ENCODE results near the gene IL6R. TPM values are rescaled to one million over a fixed set of nuclear protein-coding genes. Genes with fewer than 3 reads are reported as not detected.
A peak's percentile ranks its signal among the peaks of the same experiment; 100 is the strongest.
"Not testable (repeated sequence)": the region's sequence is repeated elsewhere in the genome, so short reads cannot be mapped to it uniquely, and the experiment has no call there.

Gene IL6R
- polyA plus RNA-seq (ENCODE audit: insufficient read length in 12 of 12) = 1 to 10 TPM in 11 of 12 donors, not detected in 1; 2.8 to 9.8 (median 4.6) TPM
- long read RNA-seq, donor 1, full-length matches to known transcripts = 1 of 1 reads
- long read RNA-seq, donor 1, partial matches to known transcripts = 0 of 1 reads
- long read RNA-seq, donor 1, other reads (novel, unspliced or antisense) = 0 of 1 reads
- long read RNA-seq, donor 2, full-length matches to known transcripts = 3 of 3 reads
- long read RNA-seq, donor 2, partial matches to known transcripts = 0 of 3 reads
- long read RNA-seq, donor 2, other reads (novel, unspliced or antisense) = 0 of 3 reads
- long read RNA-seq, donor 3, partial matches to known transcripts = 0 of 1 reads
- long read RNA-seq, donor 3, other reads (novel, unspliced or antisense) = 0 of 1 reads
- long read RNA-seq, donor 4 = 0 reads
- long read RNA-seq, donor 5, partial matches to known transcripts = 0 of 1 reads
- long read RNA-seq, donor 5, other reads (novel, unspliced or antisense) = 0 of 1 reads
- long read RNA-seq, donor 6, full-length matches to known transcripts = 1 of 1 reads
- long read RNA-seq, donor 6, partial matches to known transcripts = 0 of 1 reads
- long read RNA-seq, donor 6, other reads (novel, unspliced or antisense) = 0 of 1 reads
- long read RNA-seq, donor 7, full-length matches to known transcripts = 1 of 1 reads
- long read RNA-seq, donor 7, partial matches to known transcripts = 0 of 1 reads
- long read RNA-seq, donor 7, other reads (novel, unspliced or antisense) = 0 of 1 reads
- long read RNA-seq, donor 8, full-length matches to known transcripts = 4 of 4 reads
- long read RNA-seq, donor 8, partial matches to known transcripts = 0 of 4 reads
- long read RNA-seq, donor 8, other reads (novel, unspliced or antisense) = 0 of 4 reads
- long read RNA-seq, donor 9 = 0 reads
- long read RNA-seq, donor 10, full-length matches to known transcripts = 2 of 2 reads
- long read RNA-seq, donor 10, partial matches to known transcripts = 0 of 2 reads
- long read RNA-seq, donor 10, other reads (novel, unspliced or antisense) = 0 of 2 reads
- long read RNA-seq, donor 11 = 0 reads

DNA sequence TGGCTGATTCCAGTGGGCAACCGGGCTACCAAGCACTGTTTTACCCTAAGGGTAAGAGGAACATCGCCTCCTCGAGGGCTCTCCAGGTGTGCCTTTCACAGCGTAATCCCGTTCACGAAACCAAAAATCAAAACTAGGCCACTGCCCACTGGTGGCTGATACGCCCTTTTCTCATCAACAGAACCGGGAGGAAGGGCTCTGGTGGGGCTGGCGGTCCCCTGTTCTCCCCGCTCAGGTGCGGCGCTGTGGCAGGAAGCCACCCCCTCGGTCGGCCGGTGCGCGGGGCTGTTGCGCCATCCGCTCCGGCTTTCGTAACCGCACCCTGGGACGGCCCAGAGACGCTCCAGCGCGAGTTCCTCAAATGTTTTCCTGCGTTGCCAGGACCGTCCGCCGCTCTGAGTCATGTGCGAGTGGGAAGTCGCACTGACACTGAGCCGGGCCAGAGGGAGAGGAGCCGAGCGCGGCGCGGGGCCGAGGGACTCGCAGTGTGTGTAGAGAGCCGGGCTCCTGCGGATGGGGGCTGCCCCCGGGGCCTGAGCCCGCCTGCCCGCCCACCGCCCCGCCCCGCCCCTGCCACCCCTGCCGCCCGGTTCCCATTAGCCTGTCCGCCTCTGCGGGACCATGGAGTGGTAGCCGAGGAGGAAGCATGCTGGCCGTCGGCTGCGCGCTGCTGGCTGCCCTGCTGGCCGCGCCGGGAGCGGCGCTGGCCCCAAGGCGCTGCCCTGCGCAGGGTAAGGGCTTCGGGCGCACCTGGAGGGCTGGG, at the start of gene IL6R:
Gene IL6R (plus strand): TSS at position 360 of the 763 bp plus-strand sequence. CDS start 287 bp downstream, at position 647.
- peak; percentile 85 for DNase-seq

GRCh38 chr1:154358519-154358918, 46.6 kb upstream of the IL6R start:
- no peak for DNase-seq

DNA sequence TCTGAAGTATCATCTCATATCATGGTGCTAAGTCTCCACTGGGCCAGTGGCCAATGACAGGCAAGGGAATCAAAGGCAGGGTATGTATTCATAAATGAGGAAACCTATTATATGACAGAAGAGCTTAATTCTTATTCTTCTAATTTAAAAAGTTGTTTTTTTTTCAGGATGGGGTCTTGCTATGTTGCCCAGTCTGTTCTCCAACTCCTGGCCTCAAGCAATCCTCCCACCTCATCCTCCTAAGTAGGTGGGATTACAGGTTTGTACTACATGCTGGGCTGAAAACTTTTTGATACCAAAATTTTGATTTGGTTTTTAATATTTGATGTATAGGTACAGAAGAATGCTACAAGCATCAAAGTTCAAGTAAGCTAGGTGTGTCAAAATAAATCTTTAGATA, 44.9 kb upstream of the IL6R start:
- DNase-seq = no peak

- DNase-seq = not testable (repeated sequence)
Measured at GRCh38 chr1:154360881-154361280, 44.3 kb upstream of the IL6R start.

DNA sequence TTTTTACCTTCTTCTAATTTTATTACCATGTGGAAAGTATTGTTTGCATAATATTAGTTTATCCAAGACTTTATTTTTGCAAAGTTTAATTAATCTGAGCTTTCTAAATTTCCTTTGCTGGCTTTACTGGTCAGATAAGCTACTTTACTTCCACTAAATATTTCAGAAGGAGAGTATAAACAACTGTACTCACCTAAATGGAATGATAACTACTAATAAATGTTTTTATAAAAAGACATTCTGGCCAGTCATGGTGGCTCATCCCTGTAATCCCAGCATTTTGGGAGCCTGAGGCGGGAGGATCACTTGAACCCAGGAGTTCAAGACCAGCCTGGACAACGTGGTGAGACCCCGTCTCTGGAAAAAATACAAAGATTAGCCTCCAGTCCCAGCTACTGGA, 43.8 kb upstream of the IL6R start:
- no peak for DNase-seq

- no peak for DNase-seq
Measured at GRCh38 chr1:154371436-154371835, 33.7 kb upstream of the IL6R start.

GRCh38 chr1:154373777-154374357, 31.3 kb upstream of the IL6R start:
- not testable (repeated sequence) for DNase-seq

DNA sequence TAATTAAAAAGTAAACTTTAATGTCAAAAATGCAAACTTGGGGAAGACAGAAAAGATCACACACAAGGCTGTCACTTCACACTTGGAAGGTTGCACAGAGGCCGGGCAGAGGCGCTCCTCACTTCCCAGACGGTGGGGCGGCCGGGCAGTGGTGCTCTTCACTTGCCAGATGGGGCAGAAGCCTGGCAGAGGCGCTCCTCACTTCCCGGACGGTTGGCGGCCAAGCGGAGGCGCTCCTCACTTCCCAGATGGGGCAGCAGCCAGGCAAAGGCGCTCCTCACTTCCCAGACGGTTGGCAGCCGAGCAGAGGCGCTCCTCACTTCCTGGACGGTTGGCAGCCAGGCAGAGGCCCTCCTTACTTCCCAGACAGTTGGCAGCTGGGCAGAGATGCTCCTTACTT, 25.8 kb upstream of the IL6R start:
- no peak for DNase-seq

GRCh38 chr1:154384650-154385489, 20.3 kb upstream of the IL6R start:
- DNase-seq = no peak

DNA sequence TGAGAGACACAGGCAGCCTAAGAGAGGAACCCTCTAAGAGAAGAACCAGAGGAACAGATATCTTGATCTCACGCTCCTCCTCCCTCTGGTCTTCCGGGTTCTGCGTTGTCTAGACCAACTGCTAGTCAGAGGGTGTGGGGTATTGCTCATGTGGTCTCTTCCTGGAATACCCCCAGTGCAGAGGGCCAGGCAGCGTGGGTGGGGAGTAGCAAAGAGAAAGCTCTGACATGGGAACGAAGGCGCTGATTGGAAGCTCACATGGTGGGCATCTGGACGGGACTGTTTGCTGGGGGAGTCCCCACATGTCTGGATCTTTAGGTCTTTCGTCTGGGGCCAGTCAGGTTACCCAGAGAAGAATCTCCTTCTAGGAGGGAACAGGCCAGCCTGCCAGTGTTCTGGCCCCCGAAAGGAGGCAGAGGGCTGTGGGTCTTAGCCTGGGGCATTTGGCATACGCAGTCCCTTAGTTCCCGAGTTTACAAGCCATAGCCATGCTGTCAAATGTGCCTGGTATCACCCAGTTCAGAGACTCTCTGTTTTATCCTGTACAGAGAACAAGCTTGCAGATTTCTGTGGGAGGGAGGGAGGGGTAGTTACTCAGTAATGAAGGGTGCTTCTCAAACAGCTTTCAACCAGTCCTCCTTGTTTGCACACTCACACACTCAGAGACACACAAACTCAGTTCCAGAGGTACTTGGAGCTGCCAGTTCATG, 18.3 kb upstream of the IL6R start:
- no peak for DNase-seq

DNA sequence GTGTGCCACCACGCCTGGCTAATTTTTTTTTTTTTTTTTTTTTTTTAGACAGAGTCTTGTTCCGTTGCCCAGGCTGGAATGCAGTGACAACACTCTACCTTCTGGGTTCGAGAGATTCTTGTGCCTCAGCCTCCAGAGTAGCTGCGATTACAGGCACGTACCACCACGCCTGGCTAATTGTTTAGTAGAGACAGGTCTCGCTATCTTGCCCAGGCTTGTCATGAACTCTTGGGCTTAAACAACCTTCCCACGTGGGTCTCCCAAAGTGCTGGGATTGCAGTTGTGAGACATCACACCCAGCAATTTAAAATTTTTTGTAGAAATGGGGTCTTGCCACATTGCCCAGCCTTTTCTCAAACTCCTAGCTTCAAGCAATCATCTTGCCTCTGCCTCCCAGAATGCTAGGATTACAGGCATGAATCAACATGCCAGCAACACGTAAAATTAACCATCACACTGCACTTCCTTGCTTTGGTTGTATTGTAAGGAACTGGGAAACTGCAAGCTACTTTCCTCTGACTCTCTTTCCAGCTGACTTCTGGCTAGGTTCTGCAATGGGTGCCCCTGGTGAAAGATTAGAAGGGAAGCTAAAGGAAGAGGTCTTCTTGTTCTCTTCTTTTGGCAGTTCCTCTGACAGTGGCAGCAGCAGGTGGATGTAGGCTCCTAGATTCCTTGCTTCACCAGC, 13.9 kb upstream of the IL6R start:
- DNase-seq = no peak

DNA sequence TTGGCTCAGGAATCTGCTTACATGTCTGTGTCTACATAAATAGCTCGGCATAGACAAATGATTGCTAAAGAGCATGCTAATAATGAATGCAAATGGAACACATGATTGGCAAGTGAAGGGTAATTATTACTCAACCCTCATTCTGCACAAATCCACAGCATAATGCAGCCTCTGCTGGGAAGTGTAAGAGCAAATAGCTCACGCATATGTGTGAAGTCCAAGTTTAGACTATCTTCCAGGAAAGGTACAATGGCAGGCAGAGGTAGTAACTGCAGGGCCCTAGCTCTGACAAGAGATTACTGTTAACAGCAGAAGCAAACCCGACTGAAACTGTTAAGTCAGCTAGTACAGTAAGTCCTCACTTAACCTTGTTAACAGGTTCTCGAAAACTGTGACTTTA, 7.0 kb upstream of the IL6R start:
- DNase-seq = no peak

GRCh38 chr1:154398678-154399077, 6.5 kb upstream of the IL6R start:
- no peak for DNase-seq

DNA sequence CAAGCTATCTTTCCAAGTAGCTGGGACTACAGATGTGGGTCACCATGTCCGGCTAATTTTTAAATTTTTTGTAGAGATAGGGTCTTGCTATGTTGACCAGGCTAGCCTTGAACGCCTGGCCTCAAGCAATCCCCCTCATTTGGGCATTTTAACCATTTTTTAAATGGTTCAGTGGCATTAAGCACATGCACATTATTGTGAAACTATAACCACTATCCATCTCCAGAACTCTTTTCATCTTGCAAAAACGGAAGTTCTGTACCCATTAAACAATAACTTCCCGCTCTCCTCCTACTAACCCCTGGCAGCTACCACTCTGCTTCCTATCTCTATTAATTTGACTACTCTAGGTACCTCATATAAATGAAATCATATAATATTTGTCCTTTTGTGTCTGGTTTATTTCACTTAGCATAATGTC, 4.8 kb upstream of the IL6R start:
- DNase-seq = no peak

- no peak for DNase-seq
Measured at GRCh38 chr1:154402409-154402921, 2.7 kb upstream of the IL6R start.

DNA sequence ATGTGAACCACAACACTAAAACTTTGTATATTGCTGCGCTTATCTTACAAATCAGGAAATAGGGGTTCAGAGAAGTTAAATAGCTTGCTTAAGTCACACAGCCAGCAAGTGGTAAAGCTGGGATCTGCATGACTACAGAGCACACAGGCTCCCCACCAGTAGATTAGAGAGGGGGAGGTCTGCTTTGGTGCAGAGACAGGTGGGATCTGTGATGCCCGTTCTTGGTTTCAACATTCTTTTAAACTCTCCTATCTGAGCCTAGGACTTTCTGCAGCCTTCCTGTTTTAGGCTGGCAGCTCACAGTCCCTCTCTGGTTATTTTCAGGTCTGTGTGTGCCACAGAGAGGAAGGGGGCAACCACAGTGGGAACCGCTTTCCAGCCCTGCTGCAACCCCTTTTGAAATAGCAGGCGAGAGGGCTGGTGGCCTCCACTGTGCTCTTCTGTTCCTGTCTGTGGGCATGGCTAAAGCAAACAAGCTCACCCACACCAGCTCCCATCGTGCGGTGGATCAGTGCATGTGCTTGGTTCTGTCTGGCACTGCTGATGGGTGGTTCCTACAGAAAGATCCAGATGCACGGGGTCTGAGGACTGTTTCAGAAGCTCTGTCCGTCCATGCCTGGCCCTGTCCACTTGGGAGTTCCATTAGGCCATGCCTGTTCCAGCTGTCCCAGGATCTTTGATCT, 1.7 kb upstream of the IL6R start:
- no peak for DNase-seq

DNA sequence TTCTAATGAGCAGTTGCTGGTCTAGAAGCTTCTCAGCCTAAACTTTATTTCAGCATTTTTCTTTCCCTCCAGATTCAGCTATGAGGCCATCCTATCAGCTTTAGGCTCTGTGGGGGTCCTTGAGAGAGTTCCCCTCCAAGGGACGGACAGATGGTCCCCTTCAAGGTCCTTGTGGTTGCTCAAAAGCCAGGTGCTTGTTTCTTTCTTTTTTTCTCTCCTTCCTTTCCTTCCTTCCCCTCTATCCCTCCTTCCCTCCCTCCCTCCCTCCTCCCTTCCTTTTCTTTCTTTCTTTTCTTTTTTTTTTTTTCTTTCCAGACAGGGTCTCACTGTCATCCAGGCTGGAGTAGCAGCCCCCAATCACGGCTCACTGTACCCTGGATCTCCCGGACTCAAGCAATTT, 1.2 kb upstream of the IL6R start:
- no peak for DNase-seq

DNA sequence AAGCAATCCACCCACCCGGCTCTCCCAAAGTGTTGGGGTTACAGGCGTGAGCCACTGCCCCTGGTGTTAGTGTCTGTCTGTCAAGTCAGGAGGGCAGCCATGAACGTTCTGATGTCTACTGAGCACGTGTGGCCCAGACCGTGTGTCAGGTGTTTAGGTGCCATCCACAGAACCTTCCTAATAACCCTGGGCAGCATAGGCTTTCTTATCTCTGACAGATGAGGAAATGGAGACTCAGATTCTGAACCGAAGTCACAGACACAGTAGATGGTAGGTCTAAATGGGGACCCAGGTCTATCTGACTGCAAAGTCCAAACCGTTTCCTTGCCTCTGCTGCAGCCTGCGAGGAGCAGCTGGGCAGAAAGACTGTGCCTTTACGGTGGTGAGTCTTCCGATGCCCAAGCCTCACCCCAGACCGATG, 622 bp upstream of the IL6R start:
- no peak for DNase-seq

All from muscle of arm (tissue), 14 donors.